Measurements from ENCODE around the gene SIRPG.

SIRPG gene

DNA sequence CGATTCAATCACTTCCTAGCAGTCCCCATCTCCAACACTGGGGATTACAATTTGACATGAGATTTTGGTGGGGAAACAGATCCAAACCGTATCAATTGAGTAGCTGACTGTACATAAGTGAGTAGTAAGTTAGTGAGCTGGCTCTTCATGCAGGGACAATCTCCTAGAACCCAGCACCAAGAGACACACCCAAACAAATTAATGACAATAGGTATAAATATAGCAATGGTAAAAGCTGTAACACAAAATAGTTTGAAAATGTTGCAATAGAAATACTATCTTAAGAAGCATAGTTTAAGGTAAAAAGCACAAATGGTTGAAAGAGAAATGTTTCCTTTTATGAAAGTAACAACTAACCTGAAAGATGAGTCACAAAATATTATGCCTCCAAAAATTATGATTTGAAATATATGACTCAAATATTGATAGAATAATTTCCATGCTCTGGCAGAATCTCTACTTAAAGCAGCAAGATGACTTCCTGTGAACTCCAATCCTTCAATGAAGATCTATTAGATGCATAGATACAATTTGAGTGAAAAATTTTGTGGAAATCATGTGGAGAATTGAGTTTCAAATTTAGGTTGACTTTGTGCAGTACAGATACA lies 32.4 kb downstream of the SIRPG start:
- H3K4me3 ChIP-seq (replicated peaks in 1 of 2; ENCODE audit: low read depth in 2 of 2, low read length in 2 of 2): no peak overlapping the region
- TF ChIP-seq, protein P1, sequence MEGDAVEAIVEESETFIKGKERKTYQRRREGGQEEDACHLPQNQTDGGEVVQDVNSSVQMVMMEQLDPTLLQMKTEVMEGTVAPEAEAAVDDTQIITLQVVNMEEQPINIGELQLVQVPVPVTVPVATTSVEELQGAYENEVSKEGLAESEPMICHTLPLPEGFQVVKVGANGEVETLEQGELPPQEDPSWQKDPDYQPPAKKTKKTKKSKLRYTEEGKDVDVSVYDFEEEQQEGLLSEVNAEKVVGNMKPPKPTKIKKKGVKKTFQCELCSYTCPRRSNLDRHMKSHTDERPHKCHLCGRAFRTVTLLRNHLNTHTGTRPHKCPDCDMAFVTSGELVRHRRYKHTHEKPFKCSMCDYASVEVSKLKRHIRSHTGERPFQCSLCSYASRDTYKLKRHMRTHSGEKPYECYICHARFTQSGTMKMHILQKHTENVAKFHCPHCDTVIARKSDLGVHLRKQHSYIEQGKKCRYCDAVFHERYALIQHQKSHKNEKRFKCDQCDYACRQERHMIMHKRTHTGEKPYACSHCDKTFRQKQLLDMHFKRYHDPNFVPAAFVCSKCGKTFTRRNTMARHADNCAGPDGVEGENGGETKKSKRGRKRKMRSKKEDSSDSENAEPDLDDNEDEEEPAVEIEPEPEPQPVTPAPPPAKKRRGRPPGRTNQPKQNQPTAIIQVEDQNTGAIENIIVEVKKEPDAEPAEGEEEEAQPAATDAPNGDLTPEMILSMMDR (IDR thresholded peaks at IDR 0.05; ENCODE audit: low read depth, low read length): no peak
- no peak for DNase-seq (ENCODE audit: low read depth in 2 of 2)

DNA sequence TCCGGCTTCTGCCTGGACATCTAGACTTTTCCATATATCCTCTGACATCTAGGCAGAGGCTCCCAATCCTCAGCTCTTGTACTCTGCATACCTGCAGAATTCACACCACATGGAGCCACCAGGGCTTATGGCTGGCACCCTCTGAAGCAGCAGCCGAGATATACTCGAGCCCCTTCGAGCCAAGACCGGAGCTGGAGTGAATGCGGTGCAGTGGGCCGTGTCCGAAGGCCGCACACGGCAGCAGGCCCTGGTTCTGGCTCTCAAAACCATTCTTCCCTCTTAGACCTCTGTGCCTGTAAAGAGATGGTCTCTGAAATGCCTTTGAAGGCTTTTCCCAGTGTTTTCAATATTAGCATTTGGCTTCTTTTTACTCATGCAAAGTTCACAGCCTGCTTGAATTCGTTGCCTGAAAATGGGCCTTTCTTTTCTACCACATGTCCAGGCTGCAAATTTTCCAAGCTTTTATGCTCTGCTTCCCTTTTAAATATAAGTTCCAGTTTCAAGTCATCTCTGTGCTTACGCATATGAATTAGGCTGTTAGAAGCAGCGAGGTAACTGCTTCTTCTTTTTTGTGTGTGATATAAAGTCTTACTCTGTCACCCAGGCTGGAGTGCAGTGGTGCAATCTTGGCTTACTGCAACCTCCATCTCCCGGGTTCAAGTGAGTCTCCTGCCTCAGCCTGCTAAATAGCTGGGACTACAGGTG lies 33.9 kb downstream of the SIRPG start:
- no peak for DNase-seq (ENCODE audit: low read depth in 2 of 2)
- H3K4me3 ChIP-seq (replicated peaks in 1 of 2; ENCODE audit: low read depth in 2 of 2, low read length in 2 of 2): no peak overlapping the region
- TF ChIP-seq, protein P1 (IDR thresholded peaks at IDR 0.05; ENCODE audit: low read depth, low read length): no peak

DNA sequence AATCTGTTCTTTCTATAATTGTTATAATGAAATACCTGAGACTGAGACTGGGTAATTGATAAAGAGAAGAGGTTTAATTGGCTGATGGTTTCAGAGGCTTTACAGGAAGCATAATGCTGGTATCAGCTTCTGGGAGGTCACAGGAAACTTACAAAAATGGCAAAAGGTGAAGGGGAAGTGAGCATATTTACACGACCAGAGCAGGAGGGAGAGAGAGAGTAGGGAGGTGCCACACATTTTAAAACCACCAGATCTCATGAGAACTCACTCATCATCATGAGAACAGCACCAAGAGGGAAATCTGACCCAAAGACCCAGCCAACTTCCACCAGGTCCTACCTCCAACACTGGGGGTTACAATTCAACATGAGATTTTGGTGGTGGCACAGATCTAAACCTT lies 35.1 kb downstream of the SIRPG start:
- no peak for DNase-seq (ENCODE audit: low read depth in 2 of 2)
- no peak overlapping the region for H3K4me3 ChIP-seq (replicated peaks in 1 of 2; ENCODE audit: low read depth in 2 of 2, low read length in 2 of 2)
- TF ChIP-seq, protein P1 (IDR thresholded peaks at IDR 0.05; ENCODE audit: low read depth, low read length): no peak

DNA sequence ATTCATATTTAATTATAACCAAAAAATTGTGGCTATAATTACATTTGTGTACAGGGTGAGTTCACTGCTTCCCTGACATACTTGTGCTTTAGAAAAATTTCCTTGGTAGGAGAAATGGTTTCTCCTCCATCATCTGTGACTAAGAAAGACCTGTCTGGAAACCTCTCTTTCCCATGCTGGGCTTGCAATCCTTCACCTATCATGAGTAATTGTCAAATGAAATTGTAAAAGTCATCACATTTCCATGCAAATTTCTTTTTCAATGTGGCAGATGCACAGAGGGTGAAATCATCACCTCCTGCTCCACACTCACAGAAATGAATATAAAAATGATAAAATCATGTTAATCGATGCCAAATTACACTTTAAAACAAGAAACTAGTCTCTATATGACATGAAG lies 36.3 kb downstream of the SIRPG start:
- no peak overlapping the region for H3K4me3 ChIP-seq (replicated peaks in 1 of 2; ENCODE audit: low read depth in 2 of 2, low read length in 2 of 2)
- TF ChIP-seq, protein P1 (IDR thresholded peaks at IDR 0.05; ENCODE audit: low read depth, low read length): no peak
- DNase-seq (ENCODE audit: low read depth in 2 of 2): no peak

DNA sequence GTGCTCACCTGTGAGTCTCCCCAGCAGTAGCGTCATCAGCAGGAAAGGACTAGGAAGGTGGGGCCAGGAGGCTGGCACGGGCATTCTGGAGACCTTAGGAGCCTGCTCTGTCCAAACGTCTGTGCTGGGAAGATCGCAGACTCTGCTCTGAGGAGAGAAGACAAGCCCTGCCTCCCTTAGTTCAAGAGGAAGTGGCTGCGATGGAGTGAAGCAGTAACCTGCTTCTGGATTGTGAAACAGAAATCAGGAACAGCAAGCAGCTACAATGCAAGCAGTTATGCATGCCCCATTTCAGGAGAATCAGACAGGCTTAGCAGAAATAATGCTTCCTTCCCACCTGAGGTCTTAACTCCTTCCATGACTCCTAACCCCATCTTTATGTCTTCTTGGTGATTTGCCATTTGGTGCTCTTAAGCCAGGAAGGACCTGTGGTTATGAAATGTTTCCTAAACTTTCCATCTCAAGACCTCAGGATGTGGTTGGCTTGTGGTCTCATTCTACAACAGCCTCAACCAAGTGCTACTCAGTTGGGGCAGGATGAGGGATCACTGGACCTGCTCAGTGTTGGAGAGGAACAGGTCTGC lies 37.6 kb downstream of the SIRPG start, which contains the start of gene SIRPB1:
Gene SIRPB1, minus strand, starts transcription at position 149 of the 584 bp plus-strand sequence. Its CDS starts 65 bp downstream, at position 84.
- no peak within 1 kb of the TSS for H3K4me3 ChIP-seq (replicated peaks in 1 of 2; ENCODE audit: low read depth in 2 of 2, low read length in 2 of 2)
- no peak for DNase-seq (ENCODE audit: low read depth in 2 of 2)
- TF ChIP-seq, protein P1 (IDR thresholded peaks at IDR 0.05; ENCODE audit: low read depth, low read length): no peak

DNA sequence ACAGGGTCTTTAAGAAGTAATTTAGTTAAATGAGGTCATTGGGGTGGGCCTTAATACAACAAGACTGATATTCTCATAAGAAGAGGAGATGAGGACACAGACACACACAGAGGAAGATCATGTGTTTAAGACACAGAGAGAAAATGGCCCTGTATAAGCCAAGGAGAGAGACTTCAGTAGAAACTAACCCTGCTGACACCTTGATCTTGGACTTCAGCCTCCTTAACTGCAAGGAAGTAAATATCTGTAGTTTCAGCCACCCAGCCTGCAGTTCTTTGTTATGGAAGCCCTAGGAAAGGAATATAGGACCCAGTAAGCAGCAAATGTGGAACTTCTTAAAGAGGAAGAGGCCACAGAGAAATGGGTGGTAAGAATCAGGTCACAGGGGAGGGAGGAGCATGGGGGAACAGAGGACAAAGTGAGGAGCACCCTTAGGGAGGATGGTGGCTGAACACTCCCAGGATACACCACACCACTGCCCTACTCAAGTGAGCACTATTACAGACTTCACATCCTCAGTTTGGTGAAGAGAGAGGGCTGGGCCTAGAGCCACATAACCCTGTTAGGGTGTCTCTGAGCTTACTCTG lies 38.5 kb downstream of the SIRPG start:
- H3K4me3 ChIP-seq (replicated peaks in 1 of 2; ENCODE audit: low read depth in 2 of 2, low read length in 2 of 2): no peak overlapping the region
- TF ChIP-seq, protein P1 (IDR thresholded peaks at IDR 0.05; ENCODE audit: low read depth, low read length): no peak
- no peak for DNase-seq (ENCODE audit: low read depth in 2 of 2)
